Hippocampal formation (tissue), 2 donors: ENCODE results near the gene ZNF345.

ENCODE experiments used
- DNase-seq, 2 donors: peaks; one replicate each; lab custom pipeline; 2025; lab: John Stamatoyannopoulos, UW

Gene ZNF345

DNA sequence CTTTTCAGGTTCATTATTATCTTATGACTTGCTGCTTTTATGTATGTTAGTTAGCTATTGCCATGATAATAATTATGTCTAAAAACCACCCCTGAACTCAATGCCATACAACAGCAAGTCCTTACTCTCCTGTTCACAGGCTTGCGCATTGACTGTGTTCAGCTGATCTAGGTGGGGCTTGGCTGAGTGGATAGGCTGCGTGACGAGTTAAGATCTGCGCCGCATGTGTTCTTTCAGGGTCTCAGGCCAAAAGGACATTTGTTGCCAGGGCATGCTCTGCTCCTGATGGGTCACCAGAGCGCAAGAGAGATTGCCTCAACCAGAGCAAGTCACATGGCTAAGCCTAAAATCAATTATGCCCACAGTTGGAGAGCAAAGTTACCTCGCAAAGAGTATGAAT is 66.3 kb downstream of the ZNF345 start:
- no peak for DNase-seq

DNA sequence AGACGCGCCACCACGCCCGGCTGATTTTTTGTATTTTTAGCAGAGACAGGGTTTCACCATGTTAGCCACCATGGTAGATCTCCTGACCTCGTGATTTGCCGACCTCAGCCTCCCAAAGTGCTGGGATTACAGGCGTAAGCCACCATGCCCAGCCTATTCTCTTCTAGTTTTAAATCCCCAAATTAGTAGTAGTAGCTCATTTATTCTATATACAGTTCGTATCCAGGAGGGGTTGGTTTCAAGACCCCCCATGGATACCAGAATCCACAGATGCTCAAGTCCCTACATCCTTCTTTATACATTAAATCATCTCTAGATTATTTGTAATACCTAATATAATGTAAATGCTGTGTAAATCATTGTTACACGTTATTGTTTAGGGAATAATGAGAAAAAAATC is 67.4 kb downstream of the ZNF345 start:
- no peak for DNase-seq
